Measurements from ENCODE around the gene SALL1. TPM values are rescaled to one million over a fixed set of nuclear protein-coding genes. Genes with fewer than 3 reads are reported as not detected.

Gene SALL1
- polyA plus RNA-seq, 1 donor (not counting 4 experiments of a cell fraction or from before 2014, with no cell fraction given): not detected

- H2AFZ ChIP-seq (ENCODE audit: control insufficient read depth, low read length): no peak overlapping the region
- no peak overlapping the region for H3K9ac ChIP-seq (ENCODE audit: control insufficient read depth, extremely low read depth, insufficient read depth, low read length)
- no peaks in the 10 kb centered on the region for H3K4me1 ChIP-seq (ENCODE audit: control insufficient read depth, extremely low read depth, insufficient read depth, low read length)
- H3K9me3 ChIP-seq (ENCODE audit: control insufficient read depth, low read depth, low read length): no peaks in the 10 kb centered on the region
- H3K79me2 ChIP-seq (ENCODE audit: control insufficient read depth, insufficient read depth, low read length): no peaks in the 10 kb centered on the region
- DNase-seq (ENCODE audit: low read depth, low spot score) (no peak), FAIRE-seq (no peak)
- no peak overlapping the region for H3K27ac ChIP-seq (ENCODE audit: control insufficient read depth, insufficient read depth, low read length)
- no peak overlapping the region for H3K4me2 ChIP-seq (ENCODE audit: control insufficient read depth, extremely low read depth, insufficient read depth, low read depth, low read length)
- H3K36me3 ChIP-seq (ENCODE audit: control insufficient read depth in 2 of 2, extremely low read depth in 1 of 2, insufficient read depth in 2 of 2, low read length in 2 of 2): no peaks in the 10 kb centered on the region
- H4K20me1 ChIP-seq (ENCODE audit: control insufficient read depth, extremely low read depth, insufficient read depth, low read length): no peaks in the 10 kb centered on the region
- H3K9me1 ChIP-seq (ENCODE audit: control insufficient read depth, extremely low read depth, insufficient read depth, low read length): no peaks in the 10 kb centered on the region
- dilution Hi-C loops (cut with MboI; ENCODE audit: extremely low pct_ligation_motif_present, low sequenced_read_pairs): no loop called here
- no peak overlapping the region for H3K4me3 ChIP-seq (ENCODE audit: control insufficient read depth in 2 of 3, extremely low read depth in 1 of 3, insufficient read depth in 2 of 3, low read depth in 1 of 3, low read length in 3 of 3)
- TF ChIP-seq CTCF (optimal IDR thresholded peaks at IDR 0.05 in 1 of 3, IDR thresholded peaks at IDR 0.05 in 1 of 3, conservative IDR thresholded peaks at IDR 0.05 in 1 of 3; ENCODE audit: extremely low read depth in 1 of 3, insufficient read depth in 2 of 3, low read length in 3 of 3) (no peak), EZH2 (IDR thresholded peaks at IDR 0.05; ENCODE audit: low read length) (peak; percentile 65)
- peaks cover 18% of the 10 kb centered on the region for H3K27me3 ChIP-seq (ENCODE audit: control insufficient read depth, extremely low read depth, insufficient read depth, low read length)
Measured at GRCh38 chr16:51113236-51114125, 37.6 kb downstream of the SALL1 start.

- dilution Hi-C loops (cut with MboI; ENCODE audit: extremely low pct_ligation_motif_present, low sequenced_read_pairs): no loop called here
- H3K9ac ChIP-seq (ENCODE audit: control insufficient read depth, extremely low read depth, insufficient read depth, low read length): no peak overlapping the region
- H3K4me1 ChIP-seq (ENCODE audit: control insufficient read depth, extremely low read depth, insufficient read depth, low read length): no peaks in the 10 kb centered on the region
- no peak overlapping the region for H3K4me2 ChIP-seq (ENCODE audit: control insufficient read depth, extremely low read depth, insufficient read depth, low read depth, low read length)
- no peak overlapping the region for H3K4me3 ChIP-seq (ENCODE audit: control insufficient read depth in 2 of 3, extremely low read depth in 1 of 3, insufficient read depth in 2 of 3, low read depth in 1 of 3, low read length in 3 of 3)
- H3K9me1 ChIP-seq (ENCODE audit: control insufficient read depth, extremely low read depth, insufficient read depth, low read length): no peaks in the 10 kb centered on the region
- H3K36me3 ChIP-seq (ENCODE audit: control insufficient read depth in 2 of 2, extremely low read depth in 1 of 2, insufficient read depth in 2 of 2, low read length in 2 of 2): no peaks in the 10 kb centered on the region
- no peaks in the 10 kb centered on the region for H4K20me1 ChIP-seq (ENCODE audit: control insufficient read depth, extremely low read depth, insufficient read depth, low read length)
- no peak for TF ChIP-seq EZH2 (IDR thresholded peaks at IDR 0.05; ENCODE audit: low read length)
- TF ChIP-seq CTCF (optimal IDR thresholded peaks at IDR 0.05 in 1 of 3, IDR thresholded peaks at IDR 0.05 in 1 of 3, conservative IDR thresholded peaks at IDR 0.05 in 1 of 3; ENCODE audit: extremely low read depth in 1 of 3, insufficient read depth in 2 of 3, low read length in 3 of 3): no peak
- no peak overlapping the region for H3K27ac ChIP-seq (ENCODE audit: control insufficient read depth, insufficient read depth, low read length)
- no peaks in the 10 kb centered on the region for H3K79me2 ChIP-seq (ENCODE audit: control insufficient read depth, insufficient read depth, low read length)
- DNase-seq (ENCODE audit: low read depth, low spot score) (no peak), FAIRE-seq (no peak)
- no peak overlapping the region for H2AFZ ChIP-seq (ENCODE audit: control insufficient read depth, low read length)
- no peaks in the 10 kb centered on the region for H3K9me3 ChIP-seq (ENCODE audit: control insufficient read depth, low read depth, low read length)
- peaks cover 18% of the 10 kb centered on the region for H3K27me3 ChIP-seq (ENCODE audit: control insufficient read depth, extremely low read depth, insufficient read depth, low read length)
Measured at GRCh38 chr16:51112323-51112722, 38.7 kb downstream of the SALL1 start.
